Gastrocnemius medialis (tissue), 4 donors: Measurements from ENCODE around the gene ZNF366.
A peak's percentile ranks its signal among the peaks of the same experiment; 100 is the strongest.

Experiments
- CTCF ChIP-seq, 5 experiments: fragments of 450-650 bp in 3 of 5; fragments of 200-600 bp in 2 of 5; sonication (generic) in 2 of 5; IDR thresholded peaks in 4 of 5; conservative IDR thresholded peaks in 1 of 5; 1 replicate in 4 of 5; 2 replicates in 1 of 5; pipeline ENCODE4 v1.5.1; 2016 to 2019; ENCODE audit warnings: antibody characterized with exemption in 5 of 5, mild to moderate bottlenecking in 3 of 5, moderate library complexity in 3 of 5
- POLR2A ChIP-seq, 2 donors: fragments of 450-650 bp; IDR thresholded peaks; one replicate each; pipeline ENCODE4 v1.6.1; 2017; ENCODE audit warnings: antibody characterized with exemption in 2 of 2, mild to moderate bottlenecking in 2 of 2, moderate library complexity in 2 of 2

GRCh38 chr5:72509401-72509800 lies 2.2 kb upstream of the ZNF366 start:
- TF ChIP-seq CTCF (IDR thresholded peaks at IDR 0.05 in 4 of 5, conservative IDR thresholded peaks at IDR 0.05 in 1 of 5) (no peak), POLR2A (IDR thresholded peaks at IDR 0.05) (peak in 1 of 2 donors; percentile 16)
